ENCODE results near the gene TPD52L1.

TPD52L1 gene

GRCh38 chr6:125167579-125167978, 14.0 kb downstream of the TPD52L1 start:
- no peak for TF ChIP-seq CTCF (IDR thresholded peaks at IDR 0.05; ENCODE audit: poor library complexity, severe bottlenecking)
- no peak overlapping the region for H3K27ac ChIP-seq (ENCODE audit: poor library complexity, severe bottlenecking)
- H3K27me3 ChIP-seq (ENCODE audit: insufficient read depth, poor library complexity, severe bottlenecking) = no peaks in the 10 kb centered on the region
- H3K36me3 ChIP-seq (ENCODE audit: low read depth) = no peaks in the 10 kb centered on the region
- no peak for DNase-seq (ENCODE audit: low spot score)
- peaks cover 7% of the 10 kb centered on the region for H3K4me1 ChIP-seq (ENCODE audit: insufficient read depth, poor library complexity, severe bottlenecking)
- no peak overlapping the region for H3K4me3 ChIP-seq (ENCODE audit: severe bottlenecking)
- H3K9me3 ChIP-seq (ENCODE audit: severe bottlenecking) = no peaks in the 10 kb centered on the region
- no peak for ATAC-seq (ENCODE audit: low read depth)

- no peak overlapping the region for H3K4me3 ChIP-seq (ENCODE audit: severe bottlenecking)
- no peaks in the 10 kb centered on the region for H3K27me3 ChIP-seq (ENCODE audit: insufficient read depth, poor library complexity, severe bottlenecking)
- DNase-seq (ENCODE audit: low spot score) (no peak), ATAC-seq (ENCODE audit: low read depth) (no peak)
- H3K36me3 ChIP-seq (ENCODE audit: low read depth) = no peaks in the 10 kb centered on the region
- H3K4me1 ChIP-seq (ENCODE audit: insufficient read depth, poor library complexity, severe bottlenecking) = peaks cover 7% of the 10 kb centered on the region
- no peak for TF ChIP-seq CTCF (IDR thresholded peaks at IDR 0.05; ENCODE audit: poor library complexity, severe bottlenecking)
- no peaks in the 10 kb centered on the region for H3K9me3 ChIP-seq (ENCODE audit: severe bottlenecking)
- H3K27ac ChIP-seq (ENCODE audit: poor library complexity, severe bottlenecking) = no peak overlapping the region
Measured at GRCh38 chr6:125169058-125169457, 15.5 kb downstream of the TPD52L1 start.

- Histone ChIP-seq H3K4me1 (ENCODE audit: insufficient read depth, poor library complexity, severe bottlenecking) (peaks cover 7% of the 10 kb centered on the region), H3K9me3 (ENCODE audit: severe bottlenecking) (no peaks in the 10 kb centered on the region), H3K27ac (ENCODE audit: poor library complexity, severe bottlenecking) (no peak overlapping the region), H3K36me3 (ENCODE audit: low read depth) (no peaks in the 10 kb centered on the region), H3K4me3 (ENCODE audit: severe bottlenecking) (no peak overlapping the region), H3K27me3 (ENCODE audit: insufficient read depth, poor library complexity, severe bottlenecking) (no peaks in the 10 kb centered on the region)
- TF ChIP-seq CTCF (IDR thresholded peaks at IDR 0.05; ENCODE audit: poor library complexity, severe bottlenecking) = no peak
- DNase-seq (ENCODE audit: low spot score) = no peak
- ATAC-seq (ENCODE audit: low read depth) = no peak
Measured at GRCh38 chr6:125169522-125169921, 15.9 kb downstream of the TPD52L1 start.

GRCh38 chr6:125170376-125170775, 16.8 kb downstream of the TPD52L1 start:
- Histone ChIP-seq H3K9me3 (ENCODE audit: severe bottlenecking) (no peaks in the 10 kb centered on the region), H3K36me3 (ENCODE audit: low read depth) (no peaks in the 10 kb centered on the region), H3K4me3 (ENCODE audit: severe bottlenecking) (no peak overlapping the region), H3K4me1 (ENCODE audit: insufficient read depth, poor library complexity, severe bottlenecking) (peaks cover 7% of the 10 kb centered on the region), H3K27me3 (ENCODE audit: insufficient read depth, poor library complexity, severe bottlenecking) (no peaks in the 10 kb centered on the region), H3K27ac (ENCODE audit: poor library complexity, severe bottlenecking) (no peak overlapping the region)
- no peak for TF ChIP-seq CTCF (IDR thresholded peaks at IDR 0.05; ENCODE audit: poor library complexity, severe bottlenecking)
- DNase-seq (ENCODE audit: low spot score) = no peak
- ATAC-seq (ENCODE audit: low read depth) = peak; percentile 60; the same call in 2 of the 3 replicates

- DNase-seq (ENCODE audit: low spot score) (no peak), ATAC-seq (ENCODE audit: low read depth) (no peak)
- no peaks in the 10 kb centered on the region for H3K36me3 ChIP-seq (ENCODE audit: low read depth)
- no peak overlapping the region for H3K4me3 ChIP-seq (ENCODE audit: severe bottlenecking)
- no peak overlapping the region for H3K27ac ChIP-seq (ENCODE audit: poor library complexity, severe bottlenecking)
- H3K9me3 ChIP-seq (ENCODE audit: severe bottlenecking) = no peaks in the 10 kb centered on the region
- no peak for TF ChIP-seq CTCF (IDR thresholded peaks at IDR 0.05; ENCODE audit: poor library complexity, severe bottlenecking)
- H3K4me1 ChIP-seq (ENCODE audit: insufficient read depth, poor library complexity, severe bottlenecking) = peaks cover 7% of the 10 kb centered on the region
- H3K27me3 ChIP-seq (ENCODE audit: insufficient read depth, poor library complexity, severe bottlenecking) = no peaks in the 10 kb centered on the region
Measured at GRCh38 chr6:125173341-125174095, 19.9 kb downstream of the TPD52L1 start.
